ENCODE data around the gene VWA8. TPM values are rescaled to one million over a fixed set of nuclear protein-coding genes. Genes with fewer than 3 reads are reported as not detected.
"Not testable (repeated sequence)": the region's sequence is repeated elsewhere in the genome, so short reads cannot be mapped to it uniquely, and the experiment has no call there.

Gene VWA8
- total RNA-seq, 1 donor from 2014 or later: 9.8 TPM

GRCh38 chr13:41633776-41634175 lies 327.1 kb downstream of the VWA8 start:
- DNase-seq (ENCODE audit: low read depth): no peak
- TF ChIP-seq CTCF (conservative IDR thresholded peaks at IDR 0.05; ENCODE audit: low read depth, low read length): no peak
- H3K4me3 ChIP-seq (ENCODE audit: low read depth, low read length): no peak overlapping the region

DNA sequence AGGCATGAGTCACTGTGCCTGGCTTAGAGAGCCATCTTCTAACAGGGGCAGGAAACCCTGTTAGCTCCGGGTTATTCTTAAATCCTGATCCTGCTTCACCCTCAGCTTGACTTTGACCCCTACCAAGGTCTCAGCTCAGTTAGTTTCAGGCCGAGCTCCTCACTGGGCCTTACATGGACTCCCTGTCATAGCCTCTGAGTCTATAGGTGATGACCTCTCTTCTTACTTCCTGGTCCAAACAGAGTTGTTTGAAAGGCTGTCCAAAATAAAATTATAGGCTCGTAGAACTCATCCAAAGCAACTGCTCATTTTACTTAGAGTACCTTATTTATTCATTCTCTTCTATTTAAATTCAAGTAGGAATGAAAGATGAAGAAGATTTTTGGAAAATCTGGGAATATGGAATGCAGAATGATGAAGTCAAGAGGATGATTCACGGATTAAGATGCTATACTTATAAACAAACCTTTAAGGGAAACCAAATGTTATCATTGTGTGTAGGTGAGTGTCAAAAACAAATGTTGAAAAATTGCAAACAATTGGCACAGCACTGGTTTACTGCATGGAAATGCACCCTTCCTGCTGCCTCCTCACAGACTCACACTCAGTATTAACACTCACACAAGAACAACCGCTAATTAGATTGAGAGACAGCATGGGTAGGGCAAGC lies 329.5 kb downstream of the VWA8 start:
- TF ChIP-seq CTCF (conservative IDR thresholded peaks at IDR 0.05; ENCODE audit: low read depth, low read length): no peak
- H3K4me3 ChIP-seq (ENCODE audit: low read depth, low read length): no peak overlapping the region
- DNase-seq (ENCODE audit: low read depth): no peak

- DNase-seq (ENCODE audit: low read depth): no peak
- no peak for TF ChIP-seq CTCF (conservative IDR thresholded peaks at IDR 0.05; ENCODE audit: low read depth, low read length)
- H3K4me3 ChIP-seq (ENCODE audit: low read depth, low read length): no peak overlapping the region
These were observed 333.5 kb downstream of the VWA8 start for GRCh38 chr13:41627425-41627824.

DNA sequence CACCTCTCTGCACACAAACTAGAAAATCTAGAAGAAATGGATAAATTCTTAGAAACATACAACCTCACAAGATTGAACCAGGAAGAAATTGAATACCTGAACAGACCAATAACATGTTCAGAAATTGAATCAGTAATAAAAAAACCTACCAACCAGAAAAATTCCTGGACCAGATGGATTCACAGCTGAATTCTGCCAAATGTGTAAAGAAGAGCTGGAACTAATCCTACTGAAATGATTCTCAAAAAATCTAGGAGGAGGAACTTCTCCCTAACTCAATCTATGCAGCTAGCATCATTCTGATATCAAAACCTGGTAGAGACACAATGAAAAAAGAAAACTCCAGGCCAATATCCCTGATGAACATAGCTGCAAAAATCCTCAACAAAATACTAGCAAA lies 336.9 kb downstream of the VWA8 start:
- H3K4me3 ChIP-seq (ENCODE audit: low read depth, low read length): no peak overlapping the region
- DNase-seq (ENCODE audit: low read depth): no peak
- no peak for TF ChIP-seq CTCF (conservative IDR thresholded peaks at IDR 0.05; ENCODE audit: low read depth, low read length)

DNA sequence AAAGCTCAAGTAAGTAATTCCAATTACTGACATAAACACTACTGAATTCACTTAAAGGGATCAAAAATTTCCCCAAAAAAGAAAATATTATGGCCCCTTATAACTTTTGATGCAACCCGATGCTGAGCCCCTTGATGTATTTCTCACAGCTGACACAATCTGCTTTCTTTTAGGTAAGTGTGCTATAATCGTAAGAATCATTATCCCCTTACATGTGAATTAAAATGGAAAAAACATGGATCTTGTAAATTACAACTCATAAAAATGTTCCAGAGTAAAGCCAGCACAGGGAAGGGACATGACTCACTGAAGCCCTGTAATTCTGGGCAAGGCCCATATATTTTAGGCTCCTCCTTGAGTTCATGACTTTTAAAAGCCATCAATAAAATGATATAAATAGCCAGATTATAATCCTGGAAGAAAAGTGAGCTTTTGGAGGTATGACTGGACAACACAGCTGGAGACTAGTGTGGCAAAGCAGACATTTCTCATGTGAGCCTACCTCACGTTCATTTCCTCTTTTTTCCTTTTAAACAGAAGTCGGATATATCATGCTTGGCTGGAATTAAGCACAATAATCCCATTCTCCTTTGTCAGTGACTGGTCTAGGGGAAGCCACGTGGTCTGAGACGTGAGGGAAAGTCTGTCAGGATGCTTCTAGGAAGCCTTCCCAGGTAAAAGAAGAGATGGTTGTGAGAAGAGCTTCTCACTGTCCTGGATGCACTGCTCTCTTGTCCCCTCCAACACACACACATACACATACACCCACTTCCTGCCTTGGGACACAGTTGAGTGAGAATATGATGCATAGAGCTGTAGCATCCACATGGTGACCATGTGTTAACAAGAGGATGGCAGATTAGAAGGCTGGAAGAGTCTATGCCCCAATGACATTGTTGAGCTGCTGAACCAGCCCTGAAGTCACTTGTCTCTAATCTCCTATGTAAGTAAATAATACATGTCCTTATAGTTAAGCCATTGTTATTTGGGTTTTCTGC lies 338.2 kb downstream of the VWA8 start:
- no peak for TF ChIP-seq CTCF (conservative IDR thresholded peaks at IDR 0.05; ENCODE audit: low read depth, low read length)
- DNase-seq (ENCODE audit: low read depth): no peak
- H3K4me3 ChIP-seq (ENCODE audit: low read depth, low read length): no peak overlapping the region

GRCh38 chr13:41621716-41622431 lies 339.0 kb downstream of the VWA8 start:
- no peak overlapping the region for H3K4me3 ChIP-seq (ENCODE audit: low read depth, low read length)
- no peak for TF ChIP-seq CTCF (conservative IDR thresholded peaks at IDR 0.05; ENCODE audit: low read depth, low read length)
- DNase-seq (ENCODE audit: low read depth): no peak

- DNase-seq (ENCODE audit: low read depth); H3K4me3 ChIP-seq (ENCODE audit: low read depth, low read length): not testable (repeated sequence)
These were observed 343.3 kb downstream of the VWA8 start for GRCh38 chr13:41617633-41618032.
